Natural killer cell (primary cell): ENCODE data around the gene NFS1. TPM values are rescaled to one million over a fixed set of nuclear protein-coding genes. Genes with fewer than 3 reads are reported as not detected.

Source experiments
- ATAC-seq, 3 donors: fragments of 150-1000 bp in 2 of 3; fragments of 200-7000 bp in 1 of 3; cut with Tn5 transposase; 1 replicate in 1 of 3; 2 replicates in 2 of 3; pipeline ENCODE4 v1.10.0; 2021; ENCODE audit warnings: mild to moderate bottlenecking in 2 of 3, moderate library complexity in 2 of 3
- DNase-seq, 2 donors: peaks; one replicate each; pipeline versions ENCODE4 v3.0.0 to v3.0.0-alpha.2; 2013 to 2021; ENCODE audit warnings: mixed read lengths in 1 of 2
- H3K27ac ChIP-seq: one replicate; pipeline ENCODE4 v1.5.1; 2013; ENCODE audit warnings: mild to moderate bottlenecking, low read length
- H3K27me3 ChIP-seq: one replicate; pipeline ENCODE4 v1.6.1; 2013; ENCODE audit warnings: low read length; ENCODE audit not compliant: control insufficient read depth, insufficient read depth
- H3K36me3 ChIP-seq: one replicate; pipeline ENCODE4 v1.6.1; 2013; ENCODE audit warnings: low read length; ENCODE audit not compliant: control insufficient read depth, insufficient read depth
- H3K4me1 ChIP-seq: one replicate; pipeline ENCODE4 v1.6.1; 2013; ENCODE audit warnings: low read length; ENCODE audit not compliant: control insufficient read depth, insufficient read depth
- H3K4me3 ChIP-seq: one replicate; pipeline ENCODE4 v1.5.1; 2013; ENCODE audit warnings: low read length
- H3K9me3 ChIP-seq: one replicate; pipeline ENCODE4 v1.6.1; 2013; ENCODE audit warnings: low read length; ENCODE audit not compliant: control insufficient read depth, insufficient read depth
- H3K27ac Mint-ChIP-seq, 2 donors: one replicate each; pipeline ENCODE4 v1.8.0; 2022; ENCODE audit warnings: mild to moderate bottlenecking in 2 of 2, mixed read lengths in 2 of 2, moderate library complexity in 1 of 2
- H3K27me3 Mint-ChIP-seq, 2 donors: one replicate each; pipeline ENCODE4 v1.8.0; 2022; ENCODE audit warnings: low read depth in 2 of 2, mixed read lengths in 2 of 2
- H3K36me3 Mint-ChIP-seq: one replicate; pipeline ENCODE4 v1.8.0; 2022; ENCODE audit warnings: mixed read lengths
- H3K4me1 Mint-ChIP-seq, 2 donors: one replicate each; pipeline ENCODE4 v1.8.0; 2022; ENCODE audit warnings: mixed read lengths in 2 of 2
- H3K4me3 Mint-ChIP-seq: one replicate; pipeline ENCODE4 v1.8.0; 2022; ENCODE audit warnings: mild to moderate bottlenecking, moderate library complexity, mixed read lengths
- H3K9me3 Mint-ChIP-seq, 2 donors: one replicate each; pipeline ENCODE4 v1.8.0; 2022; ENCODE audit warnings: mixed read lengths in 2 of 2
- CTCF ChIP-seq: fragments of 200-600 bp; IDR thresholded peaks from one replicate; pipeline ENCODE4 v1.8.0; 2022; ENCODE audit warnings: antibody characterized with exemption
- WGBS: methylation state at CpG from one replicate; pipeline ENCODE4 v1.1.7; 2013; ENCODE audit warnings: missing lambda C conversion rate; ENCODE audit not compliant: insufficient coverage; 5-methylcytosine and 5-hydroxymethylcytosine counted together
- intact Hi-C: fragments of 100-400 bp; cut with micrococcal nuclease; formaldehyde crosslinking; loops from one replicate; pipeline ENCODE4 v1.14.2; 2022
- total RNA-seq, 4 donors: library from RNA; stranded (reverse); fragments of 120-200 nt in 1 of 4; gene quantifications; one replicate each; pipeline versions ENCODE4 v1.2.3 to v1.2.4, GENCODE V29; 2013 to 2022

NFS1 gene
- total RNA-seq, 3 donors from 2014 or later (not counting 1 experiment from before 2014, with no cell fraction given) = 11.3 to 20.8 (median 16.0) TPM

GRCh38 chr20:35638751-35639150 lies 60.4 kb downstream of the NFS1 start:
- TF ChIP-seq CTCF = no peak
- no peak for ATAC-seq

GRCh38 chr20:35637276-35637675 lies 61.9 kb downstream of the NFS1 start:
- peaks cover 72 to 75% of the 10 kb centered on the region in 2 donors for H3K4me1 Mint-ChIP-seq
- H3K36me3 ChIP-seq = peaks cover 5% of the 10 kb centered on the region
- H3K27me3 ChIP-seq = no peaks in the 10 kb centered on the region
- H3K27ac Mint-ChIP-seq = peak overlapping the region; percentile 67 to 85
- H3K9me3 ChIP-seq = no peaks in the 10 kb centered on the region
- DNase-seq = no peak
- H3K9me3 Mint-ChIP-seq = no peaks in the 10 kb centered on the region
- no peak overlapping the region for H3K4me3 Mint-ChIP-seq
- intact Hi-C loops = no loop called here
- H3K4me3 ChIP-seq = no peak overlapping the region
- no peaks in the 10 kb centered on the region for H3K36me3 Mint-ChIP-seq
- no peaks in the 10 kb centered on the region for H3K27me3 Mint-ChIP-seq
- WGBS = 97% methylated on average over 6 of the region's 6 CpGs
- H3K4me1 ChIP-seq = peaks cover 7% of the 10 kb centered on the region
- H3K27ac ChIP-seq = no peak overlapping the region
- ATAC-seq = no peak
- no peak for TF ChIP-seq CTCF

More at GRCh38 chr20:35638751-35639150, 60.4 kb downstream of the NFS1 start:
- no peak for DNase-seq
- H3K27ac Mint-ChIP-seq = peak overlapping the region; percentile 67 to 85
- no peaks in the 10 kb centered on the region for H3K36me3 Mint-ChIP-seq
- Histone ChIP-seq H3K4me3 (no peak overlapping the region), H3K4me1 (peaks cover 7% of the 10 kb centered on the region), H3K27me3 (no peaks in the 10 kb centered on the region), H3K36me3 (no peaks in the 10 kb centered on the region), H3K27ac (no peak overlapping the region), H3K9me3 (no peaks in the 10 kb centered on the region)
- no CpG with 5 or more reads among the region's 2 CpGs for WGBS
- peaks cover 78 to 80% of the 10 kb centered on the region in 2 donors for H3K4me1 Mint-ChIP-seq
- H3K27me3 Mint-ChIP-seq = no peaks in the 10 kb centered on the region
- intact Hi-C loops = no loop called here
- H3K9me3 Mint-ChIP-seq = no peaks in the 10 kb centered on the region
- no peak overlapping the region for H3K4me3 Mint-ChIP-seq

DNA sequence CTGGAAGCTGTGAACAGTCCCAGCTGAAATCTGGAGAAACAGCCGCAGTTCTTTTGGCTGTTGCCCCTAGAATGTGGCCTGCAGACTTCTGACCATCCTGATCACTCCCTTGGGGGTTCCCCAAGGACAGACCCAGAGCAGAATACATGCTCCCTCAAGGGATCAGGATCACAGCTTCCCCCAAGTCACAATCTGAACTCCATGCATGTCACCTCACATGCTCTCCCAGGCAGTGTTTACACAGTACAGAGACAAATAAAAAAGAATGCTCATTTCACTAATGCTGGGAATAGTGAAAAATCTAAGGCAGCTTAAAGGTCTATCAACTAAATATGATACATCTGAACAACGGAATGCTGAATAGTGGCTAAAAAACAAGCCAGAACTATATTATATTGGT lies 63.1 kb downstream of the NFS1 start:
- no peaks in the 10 kb centered on the region for H3K36me3 Mint-ChIP-seq

More for the DNA sequence above, 63.1 kb downstream of the NFS1 start:
- no peaks in the 10 kb centered on the region for H3K27me3 ChIP-seq
- peaks cover 7% of the 10 kb centered on the region for H3K4me1 ChIP-seq
- H3K9me3 ChIP-seq = no peaks in the 10 kb centered on the region
- ATAC-seq (no peak), DNase-seq (no peak)
- Mint-ChIP-seq H3K4me1 (peaks cover 60 to 67% of the 10 kb centered on the region in 2 donors), H3K9me3 (no peaks in the 10 kb centered on the region), H3K4me3 (no peak overlapping the region), H3K27ac (peak overlapping the region; percentile 41 to 60), H3K27me3 (no peaks in the 10 kb centered on the region)
- H3K4me3 ChIP-seq = no peak overlapping the region
- peaks cover 16% of the 10 kb centered on the region for H3K36me3 ChIP-seq
- intact Hi-C loops = no loop called here
- WGBS = 100% methylated on average over 1 of the region's 2 CpGs
- TF ChIP-seq CTCF = no peak
- no peak overlapping the region for H3K27ac ChIP-seq
